GM23338 (cell line): ENCODE results near the gene ZCCHC13. TPM values are rescaled to one million over a fixed set of nuclear protein-coding genes. Genes with fewer than 3 reads are reported as not detected.

Experiments
- ATAC-seq: fragments of 200-7000 bp; cut with Tn5 transposase; 3 replicates; pipeline ENCODE4 v1.9.1; 2020
- DNase-seq: peaks from one replicate; pipeline ENCODE4 v3.0.0-alpha.2; 2015; ENCODE audit warnings: low spot score
- H2AFZ ChIP-seq: fragments of 200-600 bp; sonication (generic); 2 replicates; pipeline ENCODE4 v1.8.0; 2016; ENCODE audit warnings: antibody characterized with exemption, mild to moderate bottlenecking, moderate library complexity
- H3F3A ChIP-seq: fragments of 200-600 bp; sonication (generic); replicated peaks from 2 replicates; pipeline ENCODE4 v1.8.0; 2017; ENCODE audit warnings: antibody characterized with exemption, mixed run types, low read depth
- H3K27ac ChIP-seq: fragments of 200-600 bp; sonication (generic); 2 replicates; pipeline ENCODE4 v1.6.1; 2016; ENCODE audit warnings: low read depth
- H3K27me3 ChIP-seq: fragments of 200-600 bp; sonication (generic); 2 replicates; pipeline ENCODE4 v1.8.0; 2016; ENCODE audit warnings: mild to moderate bottlenecking, mixed run types, moderate library complexity; ENCODE audit not compliant: insufficient read depth
- H3K36me3 ChIP-seq: fragments of 200-600 bp; sonication (generic); 2 replicates; pipeline ENCODE4 v1.8.0; 2016; ENCODE audit warnings: mild to moderate bottlenecking; ENCODE audit not compliant: insufficient read depth
- H3K4me1 ChIP-seq: fragments of 200-600 bp; sonication (generic); 2 replicates; pipeline ENCODE4 v1.8.0; 2016; ENCODE audit warnings: mild to moderate bottlenecking, moderate library complexity; ENCODE audit not compliant: insufficient read depth
- H3K4me2 ChIP-seq: fragments of 200-600 bp; sonication (generic); 2 replicates; pipeline ENCODE4 v1.7.1; 2017; ENCODE audit warnings: mixed run types
- H3K4me3 ChIP-seq: fragments of 200-600 bp; sonication (generic); 2 replicates; pipeline ENCODE4 v1.6.1; 2016; ENCODE audit warnings: mixed run types
- H3K79me2 ChIP-seq: fragments of 200-600 bp; sonication (generic); replicated peaks from 2 replicates; pipeline ENCODE4 v1.8.0; 2017; ENCODE audit warnings: mild to moderate bottlenecking; ENCODE audit not compliant: insufficient read depth
- H3K9me2 ChIP-seq: fragments of 200-600 bp; sonication (generic); 2 replicates; pipeline ENCODE4 v1.8.0; 2017; ENCODE audit not compliant: insufficient read depth
- H4K20me1 ChIP-seq: fragments of 200-600 bp; sonication (generic); replicated peaks from 2 replicates; pipeline ENCODE4 v1.8.0; 2017; ENCODE audit warnings: mild to moderate bottlenecking; ENCODE audit not compliant: insufficient read depth
- H3K27ac Mint-ChIP-seq: 2 replicates; pipeline ENCODE4 v1.8.0; 2020; ENCODE audit warnings: inconsistent platforms, mild to moderate bottlenecking, moderate library complexity, mixed read lengths
- H3K27me3 Mint-ChIP-seq: 3 replicates; pipeline ENCODE4 v1.8.0; 2022; ENCODE audit warnings: low read depth, mild to moderate bottlenecking, moderate library complexity, mixed read lengths, inconsistent platforms; ENCODE audit not compliant: insufficient read depth, poor library complexity
- H3K36me3 Mint-ChIP-seq: 3 replicates; pipeline ENCODE4 v1.8.0; 2021; ENCODE audit warnings: low read depth, mild to moderate bottlenecking, inconsistent platforms, moderate library complexity, mixed read lengths
- H3K4me1 Mint-ChIP-seq: 3 replicates; pipeline ENCODE4 v1.8.0; 2020; ENCODE audit warnings: mild to moderate bottlenecking, inconsistent platforms, mixed read lengths
- H3K4me3 Mint-ChIP-seq: 3 replicates; pipeline ENCODE4 v1.8.0; 2021; ENCODE audit warnings: moderate library complexity, mild to moderate bottlenecking, inconsistent platforms, mixed read lengths
- H3K9me3 Mint-ChIP-seq: 3 replicates; pipeline ENCODE4 v1.8.0; 2020; ENCODE audit warnings: moderate library complexity, mild to moderate bottlenecking, inconsistent platforms, mixed read lengths
- CREB1 ChIP-seq: fragments of 250-450 bp; sonication (Bioruptor Pico); IDR thresholded peaks from 2 replicates; pipeline ENCODE4 v1.5.0; 2020; ENCODE audit warnings: low read depth, mild to moderate bottlenecking, moderate library complexity
- EZH2 ChIP-seq: fragments of 200-600 bp; sonication (generic); IDR thresholded peaks from one replicate; pipeline ENCODE4 v1.8.0; 2017; ENCODE audit warnings: antibody characterized with exemption, mild to moderate bottlenecking, low read depth; ENCODE audit not compliant: unreplicated experiment
- NANOG ChIP-seq: IDR thresholded peaks from 2 replicates; pipeline ENCODE4 v1.6.1; 2016; ENCODE audit warnings: antibody characterized with exemption, borderline replicate concordance
- POLR2AphosphoS5 ChIP-seq: IDR thresholded peaks from 2 replicates; pipeline ENCODE4 v1.6.1; 2016; ENCODE audit warnings: antibody characterized with exemption, low read depth
- REST ChIP-seq: IDR thresholded peaks from one replicate; pipeline ENCODE4 v1.6.1; 2018; ENCODE audit warnings: antibody characterized with exemption; ENCODE audit not compliant: unreplicated experiment
- ZNF462 ChIP-seq: fragments of 250-450 bp; sonication (Bioruptor Pico); IDR thresholded peaks from 2 replicates; pipeline ENCODE4 v1.5.0; 2020; ENCODE audit warnings: mild to moderate bottlenecking, moderate library complexity
- polyA plus RNA-seq: library from polyadenylated mRNA; unstranded; fragments of >200 nt; fragmentation: Nextera tagmentation; extraction: Ambion mirVana; gene quantifications from 2 replicates; pipeline ENCODE4 v1.2.1, GENCODE V29; 2016
- total RNA-seq: library from RNA; depleted of rRNA; stranded (reverse); fragments of >200 nt; shearing (Covaris generic); gene quantifications from 2 replicates; pipeline ENCODE4 v1.2.3, GENCODE V29; 2014
- TF ChIP-seq, protein P1 (sequence below): IDR thresholded peaks from 2 replicates; pipeline ENCODE4 v1.6.1; 2016; ENCODE audit warnings: antibody characterized with exemption

The ZCCHC13 gene
- total and polyA plus RNA-seq, 2 experiments from 2014 or later: not detected

GRCh38 chrX:74297766-74298165, 6.2 kb upstream of the ZCCHC13 start (continued):
- TF ChIP-seq ZNF462 (CRISPR knock-in tag): no peak
- TF ChIP-seq POLR2AphosphoS5: no peak
- TF ChIP-seq, protein P1, sequence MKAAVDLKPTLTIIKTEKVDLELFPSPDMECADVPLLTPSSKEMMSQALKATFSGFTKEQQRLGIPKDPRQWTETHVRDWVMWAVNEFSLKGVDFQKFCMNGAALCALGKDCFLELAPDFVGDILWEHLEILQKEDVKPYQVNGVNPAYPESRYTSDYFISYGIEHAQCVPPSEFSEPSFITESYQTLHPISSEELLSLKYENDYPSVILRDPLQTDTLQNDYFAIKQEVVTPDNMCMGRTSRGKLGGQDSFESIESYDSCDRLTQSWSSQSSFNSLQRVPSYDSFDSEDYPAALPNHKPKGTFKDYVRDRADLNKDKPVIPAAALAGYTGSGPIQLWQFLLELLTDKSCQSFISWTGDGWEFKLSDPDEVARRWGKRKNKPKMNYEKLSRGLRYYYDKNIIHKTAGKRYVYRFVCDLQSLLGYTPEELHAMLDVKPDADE: no peak
- no peak for TF ChIP-seq EZH2

DNA sequence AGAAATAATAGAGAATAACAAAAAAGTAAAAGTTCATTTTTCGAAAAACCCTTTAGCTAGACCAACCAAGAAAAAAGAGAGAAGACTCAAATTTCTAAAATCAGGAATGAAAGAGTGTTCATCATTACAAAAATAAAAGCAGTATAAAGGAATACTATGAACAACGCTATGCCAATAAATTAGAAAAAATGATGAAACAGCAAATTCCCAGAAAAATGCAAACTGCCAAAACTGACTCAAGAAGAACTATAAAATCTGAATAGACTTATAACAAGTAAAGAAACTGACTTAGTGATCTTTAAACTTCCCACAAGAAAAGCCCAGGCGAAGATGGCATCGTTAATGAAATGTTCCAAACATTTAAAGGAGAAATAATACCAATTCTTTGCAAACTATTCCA, 3.1 kb upstream of the ZCCHC13 start:
- ATAC-seq (no peak), DNase-seq (no peak)
- Histone ChIP-seq H3K9me2 (no peaks in the 10 kb centered on the region), H3F3A (no peaks in the 10 kb centered on the region), H3K4me2 (no peak overlapping the region), H3K27me3 (no peaks in the 10 kb centered on the region), H3K4me3 (no peak overlapping the region), H3K79me2 (no peaks in the 10 kb centered on the region), H4K20me1 (no peaks in the 10 kb centered on the region), H3K27ac (no peak overlapping the region), H2AFZ (no peak overlapping the region), H3K4me1 (no peaks in the 10 kb centered on the region; the same call in 1 of the 2 replicates), H3K36me3 (no peaks in the 10 kb centered on the region)
- no peaks in the 10 kb centered on the region; the same call in 1 of the 3 replicates for H3K9me3 Mint-ChIP-seq
- TF ChIP-seq, protein P1: no peak
- TF ChIP-seq NANOG: no peak
- TF ChIP-seq REST: no peak
- TF ChIP-seq CREB1: no peak
- no peaks in the 10 kb centered on the region for H3K27me3 Mint-ChIP-seq
- H3K27ac Mint-ChIP-seq: no peak overlapping the region
- H3K4me1 Mint-ChIP-seq: peaks cover 8% of the 10 kb centered on the region; the same call in 2 of the 3 replicates
- H3K36me3 Mint-ChIP-seq: no peaks in the 10 kb centered on the region
- no peak overlapping the region for H3K4me3 Mint-ChIP-seq
